Endothelial cell of hepatic sinusoid (primary cell): ENCODE data around the gene EPHA4.

Experiments
- in situ Hi-C: cut with HindIII; loops from 2 replicates; pipeline ENCODE4 v1.10.0; 2017; ENCODE audit warnings: low sequenced_read_pairs

The EPHA4 gene

GRCh38 chr2:221546505-221547225 lies 25.4 kb downstream of the EPHA4 start:
- in situ Hi-C loops: no loop called here

GRCh38 chr2:221541131-221541735 lies 30.9 kb downstream of the EPHA4 start:
- in situ Hi-C loops: no loop called here

GRCh38 chr2:221539246-221539645 lies 32.9 kb downstream of the EPHA4 start:
- in situ Hi-C loops: no loop called here

- in situ Hi-C loops: no loop called here
Measured at GRCh38 chr2:221535824-221536223, 36.3 kb downstream of the EPHA4 start.

GRCh38 chr2:221533299-221533698 lies 38.8 kb downstream of the EPHA4 start:
- in situ Hi-C loops: no loop called here

- in situ Hi-C loops: no loop called here
Measured at GRCh38 chr2:221532641-221533040, 39.5 kb downstream of the EPHA4 start.

GRCh38 chr2:221530653-221531037 lies 41.5 kb downstream of the EPHA4 start:
- in situ Hi-C loops: no loop called here

- in situ Hi-C loops: no loop called here
Measured at GRCh38 chr2:221529943-221530652, 42.0 kb downstream of the EPHA4 start.

GRCh38 chr2:221529177-221529942 lies 42.7 kb downstream of the EPHA4 start:
- in situ Hi-C loops: no loop called here

- in situ Hi-C loops: no loop called here
Measured at GRCh38 chr2:221527776-221528309, 44.3 kb downstream of the EPHA4 start.

GRCh38 chr2:221524158-221524557 lies 47.9 kb downstream of the EPHA4 start:
- in situ Hi-C loops: no loop called here

GRCh38 chr2:221521233-221521845 lies 50.8 kb downstream of the EPHA4 start:
- in situ Hi-C loops: no loop called here

- in situ Hi-C loops: no loop called here
Measured at GRCh38 chr2:221518935-221519625, 53.0 kb downstream of the EPHA4 start.

- in situ Hi-C loops: no loop called here
Measured at GRCh38 chr2:221518201-221518934, 53.7 kb downstream of the EPHA4 start.

GRCh38 chr2:221517696-221518151 lies 54.4 kb downstream of the EPHA4 start:
- in situ Hi-C loops: no loop called here

GRCh38 chr2:221517146-221517695 lies 54.9 kb downstream of the EPHA4 start:
- in situ Hi-C loops: no loop called here

- in situ Hi-C loops: no loop called here
Measured at GRCh38 chr2:221515864-221516263, 56.2 kb downstream of the EPHA4 start.

GRCh38 chr2:221514305-221515040 lies 57.6 kb downstream of the EPHA4 start:
- in situ Hi-C loops: no loop called here
